ENCODE data around the gene TP63.
"Not testable (repeated sequence)": the region's sequence is repeated elsewhere in the genome, so short reads cannot be mapped to it uniquely, and the experiment has no call there.

The TP63 gene

DNA sequence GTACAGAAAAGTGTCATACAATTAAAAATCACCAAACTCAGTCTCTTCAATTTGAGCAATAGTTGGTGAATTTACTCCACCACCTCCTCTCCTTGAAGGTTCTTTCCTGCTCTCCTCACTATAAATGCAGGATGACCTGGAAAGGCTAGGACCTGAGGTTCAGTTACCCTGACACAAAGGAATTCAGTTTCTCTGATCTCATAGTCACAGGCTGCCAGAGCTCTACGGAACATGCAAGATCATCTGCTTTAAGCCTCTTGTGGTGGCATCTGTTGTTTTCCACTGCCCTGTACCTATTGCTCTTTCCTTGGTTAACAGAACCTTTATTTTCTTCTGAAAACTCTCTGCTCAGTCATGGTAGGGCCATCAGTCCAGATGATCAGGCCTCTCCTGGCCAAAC lies 4.9 kb upstream of the TP63 start:
- DNase-seq, result no peak

DNA sequence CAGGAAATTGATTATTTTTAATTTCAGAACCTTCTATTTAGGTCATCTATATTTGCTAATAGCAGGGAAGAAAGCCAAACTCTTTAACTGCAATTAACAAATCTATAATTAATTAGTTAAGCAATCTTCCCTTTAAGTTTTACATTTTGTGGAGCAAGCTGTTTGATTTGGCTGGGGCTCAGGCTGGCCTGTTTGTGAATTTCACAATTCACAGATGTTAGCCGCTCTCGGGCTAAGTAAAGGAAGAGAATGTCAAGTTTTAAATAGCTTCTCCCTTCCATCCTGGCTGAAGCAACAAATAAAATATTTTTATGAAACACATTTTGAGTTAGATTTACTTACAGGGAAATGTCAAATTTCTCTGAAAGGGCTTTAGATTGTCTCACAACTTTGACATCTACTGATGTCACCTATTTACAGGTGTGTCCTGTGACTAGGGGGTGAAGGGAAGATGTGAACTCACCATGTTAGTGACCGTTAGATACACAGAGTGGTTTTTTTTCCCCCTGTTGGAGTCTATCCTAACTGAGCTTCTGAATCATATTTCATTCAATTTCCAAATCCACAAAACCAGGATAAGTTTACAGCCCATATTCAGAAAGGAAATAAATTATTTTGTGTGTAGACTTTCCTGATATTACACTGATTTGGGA lies 1.3 kb upstream of the TP63 start:
- peak; percentile 38 for DNase-seq

DNA sequence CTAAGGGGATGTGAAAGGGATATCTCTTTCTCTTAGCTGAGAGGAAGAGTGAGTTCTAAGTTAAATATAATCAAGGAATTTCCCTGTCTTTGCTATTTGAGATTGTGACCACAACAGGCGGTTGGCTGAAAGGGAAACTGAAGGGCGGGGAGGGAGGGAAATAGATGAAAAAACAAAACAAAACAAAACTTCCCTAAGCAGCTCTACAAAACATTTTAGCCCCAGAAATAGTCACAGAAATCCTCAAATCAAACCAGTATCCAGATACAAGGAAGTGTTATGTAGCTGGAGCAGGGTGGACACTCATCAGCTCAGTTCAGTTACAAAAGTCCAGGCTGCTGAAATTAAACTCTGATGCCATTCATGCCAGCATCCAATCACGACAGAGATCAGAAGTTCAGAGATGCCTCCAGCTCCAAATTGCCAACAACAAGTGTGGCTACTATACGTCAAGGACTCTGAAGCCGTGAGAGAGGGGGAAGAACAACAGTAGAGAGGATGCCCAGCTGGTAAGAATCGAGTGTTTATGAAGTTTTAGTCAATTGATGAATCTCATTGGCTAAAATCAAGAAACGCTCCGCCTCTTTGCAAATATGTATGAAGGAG lies 319 bp upstream of the TP63 start:
- DNase-seq, result peak; percentile 29

DNA sequence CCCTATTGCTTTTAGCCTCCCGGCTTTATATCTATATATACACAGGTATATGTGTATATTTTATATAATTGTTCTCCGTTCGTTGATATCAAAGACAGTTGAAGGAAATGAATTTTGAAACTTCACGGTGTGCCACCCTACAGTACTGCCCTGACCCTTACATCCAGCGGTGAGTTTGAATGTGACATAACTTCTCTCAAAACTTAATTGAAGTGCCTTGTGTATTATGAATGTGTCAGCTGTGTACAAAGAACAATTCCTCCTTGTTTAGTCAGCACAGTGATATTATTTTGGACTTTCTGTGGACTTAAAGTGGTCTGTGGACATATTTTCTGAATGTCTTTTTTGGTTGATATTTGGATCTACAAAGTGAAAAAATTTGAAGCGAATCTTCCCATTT lies 220 bp downstream of the TP63 start:
- DNase-seq, result no peak

DNA sequence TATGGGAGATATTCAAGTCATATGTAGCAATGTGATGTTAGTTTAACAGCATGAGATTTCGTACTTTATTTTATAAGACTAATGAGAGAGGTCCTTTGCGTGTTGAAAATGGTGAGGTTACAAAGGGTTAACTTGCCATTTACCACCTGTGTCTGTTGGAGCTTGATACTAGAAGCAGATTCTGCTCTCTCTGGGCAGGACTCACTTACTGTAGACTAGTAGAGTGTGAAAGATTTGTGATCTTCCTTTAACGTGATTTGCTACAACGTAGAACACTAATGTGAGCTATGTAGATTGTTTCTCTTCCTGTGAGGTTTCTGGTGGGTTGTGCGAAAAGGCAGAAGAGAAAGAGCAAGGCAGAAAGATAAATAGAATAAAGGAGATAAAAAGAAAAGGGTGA lies 1.1 kb downstream of the TP63 start:
- no peak for DNase-seq

DNA sequence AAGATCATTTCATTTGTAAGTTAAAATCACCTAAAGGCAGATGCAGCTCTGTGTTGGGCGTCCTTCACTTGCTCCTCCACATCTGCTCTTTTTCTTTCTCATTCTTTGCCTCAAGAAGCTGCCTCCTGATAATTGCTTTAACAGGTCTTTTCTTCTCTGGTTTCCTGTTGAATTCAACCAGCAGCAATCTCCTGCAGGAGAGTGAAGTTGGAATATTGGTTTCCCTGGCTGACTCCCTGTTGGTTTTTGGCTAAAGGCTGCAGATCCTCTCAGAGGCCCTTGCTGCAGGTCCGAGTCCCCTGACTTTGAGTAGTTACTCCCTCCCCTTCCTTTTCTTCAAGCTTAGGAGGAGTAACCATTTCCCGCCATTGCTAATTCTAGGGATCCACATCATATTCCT lies 4.2 kb downstream of the TP63 start:
- DNase-seq, result no peak

DNA sequence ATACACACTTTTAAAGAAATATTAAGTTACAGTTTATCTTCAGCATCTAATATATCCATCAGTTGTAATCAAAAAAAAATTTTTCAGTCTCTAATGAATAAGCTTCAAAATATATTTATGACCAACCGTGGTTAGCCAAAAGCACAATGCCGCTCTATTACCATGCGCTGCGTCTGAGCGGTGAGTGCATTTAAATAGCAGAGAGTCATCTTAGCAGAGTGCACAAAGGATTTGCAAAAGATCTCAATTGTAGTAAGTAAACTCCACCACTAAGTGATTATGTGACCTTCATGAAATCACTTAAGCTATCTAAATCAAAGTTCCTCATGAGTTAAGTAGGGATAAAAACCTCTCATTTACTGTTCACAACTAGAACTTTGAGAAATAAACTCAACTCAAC lies 4.9 kb downstream of the TP63 start:
- DNase-seq, result no peak

DNA sequence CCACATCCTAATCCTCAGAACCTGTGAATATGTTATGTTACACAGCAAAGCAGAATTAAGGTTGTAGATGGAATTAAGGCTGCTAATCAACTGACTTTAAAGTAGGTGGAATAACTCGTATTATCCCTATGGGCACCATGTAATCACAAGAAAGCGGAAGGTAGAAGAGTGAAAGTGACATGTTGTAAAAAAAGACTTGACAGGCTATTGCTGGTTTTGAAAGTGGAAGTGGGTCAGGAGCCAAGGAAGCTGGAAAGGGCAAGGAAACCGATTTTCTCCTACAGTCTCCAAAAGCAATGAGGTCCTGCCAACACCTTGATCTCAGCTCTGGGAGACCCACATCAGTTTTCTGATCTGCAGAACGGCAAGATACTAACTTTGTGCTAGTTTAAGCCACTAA lies 6.6 kb downstream of the TP63 start:
- DNase-seq, result no peak

DNA sequence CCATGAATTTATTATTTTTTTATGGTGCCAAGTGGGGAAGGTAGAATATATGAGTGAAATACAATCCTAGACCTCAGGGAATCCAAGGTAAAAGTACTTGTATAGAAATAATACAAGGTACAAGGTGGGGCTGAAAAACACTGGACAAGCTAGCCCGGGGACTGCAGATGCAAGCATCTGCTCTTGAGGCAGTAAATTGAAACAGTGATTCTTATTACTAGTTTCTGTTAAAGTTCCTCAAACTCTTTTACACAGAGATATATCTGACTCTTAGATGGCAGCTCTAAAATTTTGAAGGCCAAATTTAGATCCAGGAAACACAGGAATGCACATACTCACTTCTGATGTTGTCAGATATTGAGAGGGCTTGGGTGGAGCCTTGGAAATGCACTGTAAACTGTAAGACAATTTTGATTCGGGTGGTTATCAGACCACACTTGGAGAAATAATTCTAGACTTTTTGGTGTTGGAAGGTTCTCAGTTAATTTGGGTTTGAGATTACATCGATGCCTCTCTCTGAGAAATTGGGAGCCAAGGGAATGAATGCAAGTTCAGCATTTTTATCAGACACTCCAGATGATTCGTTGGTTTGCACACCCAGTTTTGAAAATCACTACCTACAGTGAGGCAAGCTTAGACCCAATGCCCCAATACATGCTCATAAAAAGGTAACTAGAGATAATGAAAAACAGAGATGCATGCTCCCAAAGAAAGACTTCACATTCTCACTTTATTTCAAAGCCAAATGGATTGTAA lies 7.3 kb downstream of the TP63 start:
- no peak for DNase-seq

DNA sequence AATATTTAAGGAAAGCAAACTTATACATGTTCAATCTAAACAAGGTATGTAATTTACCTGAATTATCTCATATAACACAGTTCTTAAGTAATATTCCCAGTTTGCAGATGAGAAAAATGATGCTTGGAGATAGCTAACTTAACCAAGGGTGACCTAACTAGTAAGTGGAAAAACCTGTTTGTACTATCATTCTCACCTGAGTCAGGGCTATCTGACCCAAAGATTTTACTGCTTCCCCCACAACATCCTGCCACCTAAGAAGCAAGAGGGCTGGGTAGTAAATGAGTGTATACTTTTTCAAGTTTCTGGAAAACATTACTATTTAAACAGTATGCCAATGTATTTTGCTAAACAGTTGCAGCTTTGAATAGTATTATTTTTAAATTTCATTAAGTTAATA lies 10.6 kb downstream of the TP63 start:
- DNase-seq, result peak; percentile 41

DNA sequence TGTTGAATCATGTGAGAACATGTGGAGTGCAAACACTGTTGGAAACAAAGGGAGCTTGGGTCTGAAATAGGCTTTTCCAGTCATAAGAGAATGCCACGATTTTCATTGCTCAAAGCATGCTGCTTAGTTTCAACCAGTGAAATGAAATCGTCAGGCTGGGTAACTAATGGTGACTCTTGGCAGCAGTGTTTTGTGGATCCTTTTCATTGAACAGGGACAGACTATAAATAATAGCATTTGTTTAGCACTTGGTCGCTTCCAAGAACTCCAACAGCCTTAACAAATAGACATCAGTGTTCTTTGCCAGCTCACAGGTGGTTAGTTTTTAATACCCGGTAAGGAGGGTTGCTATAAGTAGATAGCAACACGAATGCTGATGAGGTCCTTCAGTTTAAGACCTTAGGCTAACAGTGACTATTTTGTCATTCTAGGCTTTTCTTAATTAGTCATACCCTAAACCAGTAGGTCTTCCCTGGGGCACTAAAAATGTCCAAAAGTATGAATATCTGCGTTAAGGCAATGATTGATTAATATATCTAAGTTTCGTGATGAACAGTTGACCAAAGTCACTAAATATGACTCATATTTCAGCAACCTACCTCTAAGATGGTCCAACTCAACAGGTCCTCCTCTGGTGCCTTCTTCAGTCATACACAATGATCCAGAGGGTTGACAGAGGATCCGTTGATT lies 15.8 kb downstream of the TP63 start:
- peak; percentile 41 for DNase-seq

DNA sequence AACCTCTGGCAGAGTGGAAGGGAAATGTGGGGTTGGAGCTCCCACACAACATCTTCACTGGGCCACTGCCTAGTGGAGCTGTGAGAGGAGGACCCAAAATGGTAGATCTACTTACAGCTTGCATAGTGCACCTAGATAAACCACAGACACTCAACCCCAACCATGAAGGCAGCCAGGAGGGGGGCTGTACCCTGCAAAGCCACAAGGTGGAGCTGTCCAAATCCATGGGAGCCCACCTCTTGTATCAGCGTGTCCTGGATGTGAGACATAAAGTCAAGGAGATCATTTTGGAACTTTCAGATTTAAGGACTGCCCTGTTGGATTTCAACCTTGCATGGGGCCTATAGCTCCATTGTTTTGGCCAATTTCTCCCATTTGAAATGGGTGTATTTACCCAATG lies 20.9 kb downstream of the TP63 start:
- DNase-seq, result peak; percentile 17

DNA sequence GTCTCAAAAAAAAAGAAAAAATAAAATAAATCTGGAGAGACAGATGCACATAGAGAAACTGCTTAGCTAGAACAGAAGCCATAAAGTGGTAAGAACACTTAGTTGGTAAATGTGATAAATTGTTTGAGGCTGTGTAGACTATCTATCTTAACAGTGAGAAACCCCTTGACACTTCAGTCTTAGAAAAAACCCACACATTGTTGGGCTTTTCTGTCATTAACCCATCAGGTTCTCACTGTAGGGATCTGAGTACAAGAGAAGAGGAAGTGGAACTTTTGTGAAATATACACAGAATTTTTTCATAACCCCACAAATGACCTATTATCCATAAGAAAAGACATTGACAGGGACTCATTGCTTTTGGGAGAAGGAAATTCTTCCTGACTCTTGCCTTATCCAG lies 24.4 kb downstream of the TP63 start:
- no peak for DNase-seq

DNA sequence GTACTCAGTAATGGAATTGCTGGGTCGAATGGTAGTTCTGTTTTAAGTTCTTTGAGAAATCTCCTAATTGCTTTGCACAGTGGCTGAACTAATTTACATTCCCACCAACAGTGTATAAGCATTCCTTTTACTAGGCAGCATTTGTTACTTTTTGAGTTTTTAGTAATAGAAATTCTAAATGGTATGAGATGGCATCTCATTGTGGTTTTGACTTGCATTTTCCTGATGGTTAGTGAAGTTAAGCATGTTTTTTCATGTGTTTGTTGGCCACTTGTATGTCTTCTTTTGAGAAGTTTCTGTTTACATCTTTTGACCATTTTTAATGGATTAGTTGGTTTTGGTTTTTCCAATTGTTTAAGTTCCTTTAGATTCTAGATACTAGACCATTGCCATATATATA lies 28.4 kb downstream of the TP63 start:
- no peak for DNase-seq

DNA sequence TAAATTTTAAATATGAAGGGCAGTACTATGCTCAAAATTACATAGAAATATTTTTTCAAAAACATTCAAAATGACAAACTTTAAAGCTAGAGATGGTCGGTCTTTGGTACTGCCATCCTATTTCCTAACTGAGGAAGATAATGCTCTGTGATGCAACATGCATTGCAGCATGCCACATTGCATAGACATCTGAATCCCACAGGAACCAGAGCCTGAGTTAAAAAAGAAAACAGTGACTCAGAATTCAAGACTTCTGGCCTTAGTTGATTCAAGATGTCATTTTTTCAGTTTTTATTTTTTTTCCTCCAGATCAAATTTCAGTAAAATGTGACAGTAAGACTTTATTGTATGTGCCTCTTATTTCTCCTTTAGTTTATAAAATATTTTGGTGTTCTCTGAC lies 33.1 kb downstream of the TP63 start:
- DNase-seq, result no peak

DNA sequence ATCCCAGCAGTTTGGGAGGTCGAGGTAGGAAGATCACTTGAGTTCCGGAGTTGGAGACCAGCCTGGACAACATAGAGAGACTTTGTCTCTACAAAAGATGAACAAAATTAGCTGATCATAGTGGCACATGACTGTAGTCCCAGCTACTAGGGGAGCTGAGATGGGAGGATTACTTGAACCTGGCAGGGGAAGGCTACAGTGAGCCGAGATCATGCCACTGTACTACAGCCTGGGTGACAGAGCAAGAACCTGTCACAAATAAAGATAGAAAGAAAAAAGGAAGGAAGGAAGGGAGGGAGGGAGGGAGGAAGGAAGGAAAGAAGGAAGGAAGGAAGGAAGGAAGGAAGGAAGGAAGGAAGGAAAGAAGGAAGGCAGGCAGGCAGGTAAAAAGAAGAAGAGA lies 41.2 kb downstream of the TP63 start:
- not testable (repeated sequence) for DNase-seq

DNA sequence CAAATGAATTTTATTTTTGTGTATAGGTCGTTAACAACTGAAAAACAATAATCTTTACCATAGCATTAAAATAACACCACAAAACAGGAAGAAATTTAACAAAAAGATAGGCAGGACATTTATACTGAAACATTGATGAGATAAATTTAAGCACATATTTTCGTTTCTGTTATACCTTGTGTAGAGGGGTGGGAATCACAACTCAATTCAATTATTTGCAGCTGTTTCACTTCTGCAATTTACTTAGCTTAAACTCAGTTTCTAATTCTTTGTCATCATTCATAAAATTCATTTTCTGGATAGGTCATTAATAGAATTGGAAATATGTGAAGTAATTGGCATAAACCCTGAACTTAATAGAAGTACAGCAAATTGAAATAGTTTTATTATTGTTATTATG lies 42.3 kb downstream of the TP63 start:
- no peak for DNase-seq

DNA sequence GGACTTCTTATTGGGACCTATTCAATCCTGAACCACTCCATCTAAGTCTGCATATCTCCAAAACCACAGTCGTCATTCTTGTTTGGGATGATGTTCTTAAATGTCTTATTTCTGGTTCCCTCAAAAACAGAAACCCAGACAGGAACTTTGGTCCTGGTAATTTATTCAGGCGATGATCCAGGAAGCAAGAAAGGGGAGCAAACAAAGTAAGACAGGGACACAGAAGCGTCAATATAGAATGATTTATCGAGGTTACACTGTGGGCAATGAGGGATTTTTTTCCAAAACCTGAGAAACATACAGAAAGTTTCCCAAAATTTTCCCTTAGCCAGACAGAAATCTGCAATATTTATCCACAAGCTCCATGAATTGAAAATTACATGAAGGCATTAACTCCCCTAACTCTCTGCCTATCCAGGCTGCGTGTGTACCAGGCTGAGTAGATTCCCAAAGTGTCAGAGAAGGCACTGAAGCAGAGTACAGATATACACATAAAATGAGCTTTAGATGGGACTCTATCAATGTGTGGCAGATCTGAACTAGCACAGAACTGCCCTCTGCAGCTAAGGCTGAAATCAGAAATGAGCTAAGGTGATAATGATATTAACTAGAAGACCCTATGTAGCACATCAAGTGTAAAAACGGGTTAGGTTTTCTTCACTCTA lies 43.2 kb downstream of the TP63 start:
- no peak for DNase-seq

DNA sequence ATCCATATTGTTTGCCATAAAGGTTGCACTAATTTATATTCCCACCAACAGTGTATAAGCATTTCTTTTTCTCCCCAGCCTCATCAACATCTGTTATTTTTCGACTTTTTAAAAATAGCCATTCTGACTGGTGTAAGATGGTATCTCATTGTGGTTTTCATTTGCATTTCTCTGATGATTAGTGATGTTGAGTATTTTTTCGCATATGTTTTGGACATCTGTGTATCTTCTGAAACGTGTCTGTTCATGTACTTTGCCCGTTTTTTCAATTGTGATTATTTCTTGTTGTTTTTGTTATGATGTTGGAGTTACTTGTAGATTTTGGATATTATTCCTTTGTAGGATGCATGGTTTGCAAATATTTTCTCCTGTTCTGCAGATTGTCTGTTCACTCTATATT lies 46.5 kb downstream of the TP63 start:
- DNase-seq, result no peak

DNA sequence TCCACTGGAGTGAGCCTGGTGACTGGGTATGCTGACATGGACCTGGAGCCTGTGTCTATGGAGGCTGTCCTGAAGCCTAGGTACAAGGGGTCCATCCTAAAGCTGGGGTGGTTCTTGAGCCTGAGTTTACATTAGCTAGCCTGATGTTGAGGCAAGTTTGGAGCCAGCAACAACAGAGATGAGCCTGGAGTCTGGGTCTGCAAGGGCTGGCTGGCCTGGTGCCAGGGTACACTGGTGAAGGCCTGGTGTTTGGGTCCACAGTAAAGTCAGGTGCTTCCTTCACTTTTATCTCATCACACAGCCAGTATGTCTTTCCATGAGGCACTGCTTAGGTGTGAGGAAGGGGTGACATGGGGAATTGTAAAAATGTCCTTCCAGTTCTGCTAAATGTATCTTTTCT lies 49.5 kb downstream of the TP63 start:
- DNase-seq, result no peak

DNA sequence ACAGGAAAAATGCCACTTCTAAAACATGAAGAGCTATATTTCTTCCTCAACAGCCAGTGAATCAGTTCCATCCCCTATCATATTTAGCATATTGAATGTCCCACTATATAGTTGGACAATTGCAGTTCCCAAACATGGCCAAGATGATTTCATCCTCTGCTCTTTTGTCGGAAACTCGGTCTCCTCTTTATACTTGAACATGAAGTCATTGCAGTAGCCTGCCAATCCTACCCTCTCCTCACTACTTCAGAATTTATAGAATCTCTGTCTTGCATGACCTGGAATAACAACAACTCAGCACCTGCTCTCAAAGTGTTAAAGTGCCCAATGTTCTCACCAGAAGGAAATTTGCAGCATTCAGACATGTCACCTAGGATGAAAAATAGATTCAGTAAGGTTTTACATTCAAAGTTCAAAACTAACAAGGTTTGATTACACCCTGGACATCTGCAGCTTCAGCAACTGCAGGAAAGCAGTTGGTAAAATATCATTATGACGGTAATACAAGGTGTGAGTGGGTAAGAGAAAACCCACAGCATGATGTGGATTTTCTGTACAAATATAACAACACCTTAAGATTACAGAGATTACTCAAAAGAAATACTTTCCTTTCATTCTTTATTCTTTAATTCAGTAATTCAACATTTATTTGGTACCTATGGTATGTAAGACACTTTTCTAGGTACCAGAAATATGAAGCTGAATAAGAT lies 52.5 kb downstream of the TP63 start:
- peak; percentile 39 for DNase-seq

DNA sequence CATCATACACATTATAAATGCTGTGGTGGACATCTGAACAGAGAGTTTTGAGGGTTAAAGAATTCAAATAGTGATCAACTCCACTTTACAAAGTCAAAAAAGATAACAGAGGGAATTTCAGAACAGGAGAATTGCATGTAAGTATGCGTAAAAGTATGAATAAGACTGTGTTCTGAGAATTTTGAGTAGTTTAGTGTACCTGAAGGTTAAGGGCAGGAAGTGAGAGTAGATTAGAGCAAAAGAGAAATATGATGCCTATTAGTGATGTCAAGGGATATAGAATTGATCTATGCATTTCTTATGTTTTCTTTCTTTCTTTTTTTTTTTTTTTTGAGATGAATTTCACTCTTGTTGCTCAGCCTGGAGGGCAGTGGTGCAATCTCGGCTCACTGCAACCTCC lies 53.1 kb downstream of the TP63 start:
- peak; percentile 6 for DNase-seq

DNA sequence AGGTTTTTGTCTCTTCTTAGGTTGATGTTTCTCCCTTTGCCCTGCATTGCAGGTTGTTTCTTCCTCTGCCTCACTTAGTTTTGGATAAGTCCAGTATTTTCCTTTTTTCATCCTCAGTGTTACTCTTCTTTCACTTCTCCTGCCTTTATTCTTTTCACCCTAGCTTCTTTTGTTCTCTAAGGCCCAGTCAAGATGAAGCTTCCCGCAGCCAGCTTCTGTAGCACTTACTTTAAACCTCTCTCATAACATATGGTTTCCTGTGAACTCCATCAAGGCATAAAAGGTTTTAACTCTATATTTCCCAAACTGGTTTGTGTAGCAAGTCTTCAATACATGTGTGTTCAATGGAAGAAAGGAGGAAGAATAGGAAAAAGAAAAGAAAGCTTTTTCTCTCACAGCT lies 54.1 kb downstream of the TP63 start:
- no peak for DNase-seq

All from activated CD4-positive, alpha-beta T cell treated with anti-CD3 and anti-CD28 coated beads, Interleukin-10, Interleukin-2, amounts not matched to agents 100 ng/mL and 50 ng/mL, durations not matched to agents 16 hours and 8 hours (primary cell).